DOHH2 (cell line): ENCODE results near the gene MBTD1.
"Not testable (repeated sequence)": the region's sequence is repeated elsewhere in the genome, so short reads cannot be mapped to it uniquely, and the experiment has no call there.

Experiments used
- H3F3A ChIP-seq: fragments of 200-600 bp; sonication (generic), shearing (Covaris generic); 2 replicates; pipeline ENCODE4 v1.6.0; 2016; ENCODE audit warnings: antibody characterized with exemption, mild to moderate bottlenecking; ENCODE audit not compliant: control insufficient read depth, insufficient read depth
- H3K27ac ChIP-seq: fragments of 200-600 bp; sonication (generic); 2 replicates; pipeline ENCODE4 v1.5.1; 2014; ENCODE audit warnings: low read depth, mild to moderate bottlenecking, low read length, moderate library complexity
- H3K27me3 ChIP-seq: fragments of 200-600 bp; sonication (generic); 2 replicates; pipeline ENCODE4 v1.6.1; 2014; ENCODE audit warnings: mild to moderate bottlenecking, low read length, mixed read lengths; ENCODE audit not compliant: control insufficient read depth
- H3K36me3 ChIP-seq: fragments of 200-600 bp; sonication (generic); 2 replicates; pipeline ENCODE4 v1.6.1; 2014; ENCODE audit warnings: mild to moderate bottlenecking, low read length, moderate library complexity, mixed read lengths; ENCODE audit not compliant: control insufficient read depth
- H3K4me1 ChIP-seq: fragments of 200-600 bp; sonication (generic); 2 replicates; pipeline ENCODE4 v1.6.1; 2014; ENCODE audit warnings: mild to moderate bottlenecking, low read length, mixed read lengths; ENCODE audit not compliant: control insufficient read depth
- H3K4me2 ChIP-seq: fragments of 200-600 bp; sonication (generic); 2 replicates; pipeline ENCODE4 v1.6.0; 2014; ENCODE audit warnings: mild to moderate bottlenecking, low read length, moderate library complexity
- H3K4me3 ChIP-seq: fragments of 200-600 bp; sonication (generic); 2 replicates; pipeline ENCODE4 v1.5.1; 2014; ENCODE audit warnings: mild to moderate bottlenecking, low read length, mixed read lengths
- H3K79me2 ChIP-seq: fragments of 200-600 bp; sonication (generic); 2 replicates; pipeline ENCODE4 v1.6.1; 2014; ENCODE audit warnings: mild to moderate bottlenecking, low read length, mixed read lengths; ENCODE audit not compliant: control insufficient read depth
- H3K9me2 ChIP-seq: fragments of 200-600 bp; sonication (generic); replicated peaks from 2 replicates; pipeline ENCODE4 v1.6.1; 2014; ENCODE audit warnings: mild to moderate bottlenecking, low read length, mixed read lengths; ENCODE audit not compliant: control insufficient read depth
- H3K9me3 ChIP-seq: fragments of 200-600 bp; sonication (generic); 2 replicates; pipeline ENCODE4 v1.6.1; 2014; ENCODE audit warnings: antibody characterized with exemption, low read length, mixed read lengths; ENCODE audit not compliant: control insufficient read depth, insufficient read depth
- H4K20me1 ChIP-seq: fragments of 200-600 bp; sonication (generic); 2 replicates; pipeline ENCODE4 v1.6.0; 2014; ENCODE audit warnings: low read depth, mild to moderate bottlenecking, antibody characterized with exemption, low read length, moderate library complexity; ENCODE audit not compliant: control insufficient read depth, insufficient read depth
- EZH2phosphoT487 ChIP-seq: fragments of 200-600 bp; sonication (generic); IDR thresholded peaks from 2 replicates; pipeline ENCODE4 v1.6.1; 2017; ENCODE audit warnings: borderline replicate concordance, mild to moderate bottlenecking, antibody characterized with exemption, low read length, moderate library complexity, mixed read lengths
- TF ChIP-seq, protein P1 (sequence below): fragments of 200-600 bp; sonication (generic); IDR thresholded peaks from one replicate; pipeline ENCODE4 v1.5.1; 2014; ENCODE audit warnings: antibody characterized with exemption, mild to moderate bottlenecking, low read depth, low read length; ENCODE audit not compliant: poor library complexity, severe bottlenecking

MBTD1 gene

DNA sequence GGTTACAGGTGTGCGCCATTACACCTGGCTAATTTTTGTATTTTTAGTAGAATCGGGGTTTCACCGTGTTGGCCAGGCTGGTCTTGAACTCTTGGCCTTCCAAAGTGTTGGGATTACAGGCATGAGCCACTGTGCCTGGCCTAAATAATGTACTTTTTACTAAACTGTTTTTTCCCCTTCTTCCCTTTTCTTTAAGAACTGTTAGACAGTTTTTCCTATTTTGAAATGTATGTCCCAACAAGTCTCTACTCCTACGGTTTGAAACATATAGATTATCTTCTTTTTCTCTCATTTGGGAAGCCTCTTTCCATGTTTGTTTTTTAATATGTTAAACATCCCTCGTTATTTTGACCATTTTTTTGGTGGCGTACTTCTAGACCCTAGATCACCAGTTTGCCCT, 10.1 kb upstream of the MBTD1 start:
- TF ChIP-seq EZH2phosphoT487: no peak
- TF ChIP-seq, protein P1, sequence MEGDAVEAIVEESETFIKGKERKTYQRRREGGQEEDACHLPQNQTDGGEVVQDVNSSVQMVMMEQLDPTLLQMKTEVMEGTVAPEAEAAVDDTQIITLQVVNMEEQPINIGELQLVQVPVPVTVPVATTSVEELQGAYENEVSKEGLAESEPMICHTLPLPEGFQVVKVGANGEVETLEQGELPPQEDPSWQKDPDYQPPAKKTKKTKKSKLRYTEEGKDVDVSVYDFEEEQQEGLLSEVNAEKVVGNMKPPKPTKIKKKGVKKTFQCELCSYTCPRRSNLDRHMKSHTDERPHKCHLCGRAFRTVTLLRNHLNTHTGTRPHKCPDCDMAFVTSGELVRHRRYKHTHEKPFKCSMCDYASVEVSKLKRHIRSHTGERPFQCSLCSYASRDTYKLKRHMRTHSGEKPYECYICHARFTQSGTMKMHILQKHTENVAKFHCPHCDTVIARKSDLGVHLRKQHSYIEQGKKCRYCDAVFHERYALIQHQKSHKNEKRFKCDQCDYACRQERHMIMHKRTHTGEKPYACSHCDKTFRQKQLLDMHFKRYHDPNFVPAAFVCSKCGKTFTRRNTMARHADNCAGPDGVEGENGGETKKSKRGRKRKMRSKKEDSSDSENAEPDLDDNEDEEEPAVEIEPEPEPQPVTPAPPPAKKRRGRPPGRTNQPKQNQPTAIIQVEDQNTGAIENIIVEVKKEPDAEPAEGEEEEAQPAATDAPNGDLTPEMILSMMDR: no peak
- Histone ChIP-seq H3K9me3 (no peaks in the 10 kb centered on the region), H3K27ac (no peak overlapping the region), H3K9me2 (no peaks in the 10 kb centered on the region), H3K36me3 (peaks cover 86% of the 10 kb centered on the region), H3K4me1 (no peaks in the 10 kb centered on the region; the same call in 1 of the 2 replicates), H3K79me2 (peaks cover 72% of the 10 kb centered on the region), H3K4me2 (no peak overlapping the region), H4K20me1 (no peaks in the 10 kb centered on the region), H3F3A (no peaks in the 10 kb centered on the region), H3K27me3 (no peaks in the 10 kb centered on the region), H3K4me3 (no peak overlapping the region)

- H3K79me2 ChIP-seq: peaks cover 93% of the 10 kb centered on the region
- H3K9me3 ChIP-seq, H3K9me2 ChIP-seq, H3K27me3 ChIP-seq, H3K4me3 ChIP-seq, H3K27ac ChIP-seq, H3F3A ChIP-seq, H3K4me2 ChIP-seq: not testable (repeated sequence)
- H4K20me1 ChIP-seq: peaks cover 13% of the 10 kb centered on the region
- peaks cover 82% of the 10 kb centered on the region for H3K36me3 ChIP-seq
- H3K4me1 ChIP-seq: peaks cover 16% of the 10 kb centered on the region
Measured at GRCh38 chr17:51264466-51264865, 4.6 kb upstream of the MBTD1 start.

GRCh38 chr17:51263006-51263405, 3.2 kb upstream of the MBTD1 start:
- H3K4me2 ChIP-seq: peak overlapping the region; percentile 17
- no peak overlapping the region for H3K27ac ChIP-seq
- peaks cover 26% of the 10 kb centered on the region for H4K20me1 ChIP-seq
- peaks cover 83% of the 10 kb centered on the region for H3K36me3 ChIP-seq
- peaks cover 27% of the 10 kb centered on the region for H3K4me1 ChIP-seq
- H3K79me2 ChIP-seq: peaks cover 95% of the 10 kb centered on the region
- peaks cover 1% of the 10 kb centered on the region; the same call in 1 of the 2 replicates for H3F3A ChIP-seq
- no peaks in the 10 kb centered on the region for H3K9me2 ChIP-seq
- TF ChIP-seq, protein P1: no peak
- TF ChIP-seq EZH2phosphoT487: no peak
- H3K4me3 ChIP-seq: no peak overlapping the region
- H3K27me3 ChIP-seq: no peaks in the 10 kb centered on the region
- H3K9me3 ChIP-seq: no peaks in the 10 kb centered on the region

GRCh38 chr17:51261024-51261963, 1.4 kb upstream of the MBTD1 start:
- Histone ChIP-seq H3K79me2 (peaks cover 97% of the 10 kb centered on the region), H3K9me3 (no peaks in the 10 kb centered on the region), H3K36me3 (peaks cover 85% of the 10 kb centered on the region), H3K9me2 (no peaks in the 10 kb centered on the region), H3K27ac (peak overlapping the region; percentile 88), H3K4me2 (peak overlapping the region; percentile 77), H3F3A (peaks cover 4% of the 10 kb centered on the region; the same call in 1 of the 2 replicates), H3K27me3 (no peaks in the 10 kb centered on the region), H3K4me1 (peaks cover 43% of the 10 kb centered on the region), H3K4me3 (peak overlapping the region; percentile 89), H4K20me1 (peaks cover 37% of the 10 kb centered on the region)
- TF ChIP-seq, protein P1: no peak
- no peak for TF ChIP-seq EZH2phosphoT487
